GM19324 (cell line): ENCODE results near the gene GLIS2.
A peak's percentile ranks its signal among the peaks of the same experiment; 100 is the strongest.

ENCODE experiments used
- ATAC-seq: cut with Tn5 transposase; IDR thresholded peaks from one replicate; pipeline ENCODE4 v1.9.1; 2021; ENCODE audit warnings: mild to moderate bottlenecking, moderate library complexity; ENCODE audit not compliant: unreplicated experiment, low FRiP score

The GLIS2 gene

DNA sequence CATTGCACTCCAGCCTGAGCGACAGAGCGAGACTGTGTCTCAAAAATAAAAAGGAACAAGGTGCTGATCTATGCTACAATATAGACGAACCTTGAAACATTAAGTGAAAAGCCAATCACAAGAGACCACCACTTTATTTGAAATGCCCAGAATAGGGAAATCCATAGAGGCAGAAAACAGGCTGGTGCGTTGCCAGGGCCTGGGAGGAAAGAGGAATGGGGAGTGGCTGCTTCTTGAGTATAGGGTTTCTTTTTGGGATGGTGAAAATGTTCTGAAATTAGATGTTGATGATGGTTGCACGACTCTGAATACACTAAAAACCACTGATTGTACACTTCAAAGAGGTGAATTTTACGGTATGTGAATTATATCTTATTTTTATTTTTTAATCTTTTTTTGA is 20.3 kb upstream of the GLIS2 start:
- no peak for ATAC-seq

DNA sequence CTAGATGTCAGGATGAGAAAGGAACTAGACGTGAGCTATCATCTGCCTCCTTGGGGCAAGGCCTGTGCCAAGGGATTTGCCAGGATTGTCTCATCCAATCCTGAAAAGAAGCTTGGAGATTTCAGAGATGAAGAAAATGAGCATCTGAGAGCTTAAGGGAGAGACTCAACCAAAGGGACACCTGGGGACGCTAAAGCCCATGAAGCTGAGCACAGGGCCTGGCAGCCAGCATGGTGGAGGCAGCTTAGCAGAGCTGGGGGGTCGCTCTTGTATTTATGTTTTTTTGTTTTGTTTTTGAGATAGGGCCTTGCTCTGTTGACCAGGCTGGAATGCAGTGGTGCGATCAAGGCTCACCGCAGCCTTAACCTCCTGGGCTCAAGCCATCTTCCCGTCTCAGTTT is 18.4 kb upstream of the GLIS2 start:
- no peak for ATAC-seq

DNA sequence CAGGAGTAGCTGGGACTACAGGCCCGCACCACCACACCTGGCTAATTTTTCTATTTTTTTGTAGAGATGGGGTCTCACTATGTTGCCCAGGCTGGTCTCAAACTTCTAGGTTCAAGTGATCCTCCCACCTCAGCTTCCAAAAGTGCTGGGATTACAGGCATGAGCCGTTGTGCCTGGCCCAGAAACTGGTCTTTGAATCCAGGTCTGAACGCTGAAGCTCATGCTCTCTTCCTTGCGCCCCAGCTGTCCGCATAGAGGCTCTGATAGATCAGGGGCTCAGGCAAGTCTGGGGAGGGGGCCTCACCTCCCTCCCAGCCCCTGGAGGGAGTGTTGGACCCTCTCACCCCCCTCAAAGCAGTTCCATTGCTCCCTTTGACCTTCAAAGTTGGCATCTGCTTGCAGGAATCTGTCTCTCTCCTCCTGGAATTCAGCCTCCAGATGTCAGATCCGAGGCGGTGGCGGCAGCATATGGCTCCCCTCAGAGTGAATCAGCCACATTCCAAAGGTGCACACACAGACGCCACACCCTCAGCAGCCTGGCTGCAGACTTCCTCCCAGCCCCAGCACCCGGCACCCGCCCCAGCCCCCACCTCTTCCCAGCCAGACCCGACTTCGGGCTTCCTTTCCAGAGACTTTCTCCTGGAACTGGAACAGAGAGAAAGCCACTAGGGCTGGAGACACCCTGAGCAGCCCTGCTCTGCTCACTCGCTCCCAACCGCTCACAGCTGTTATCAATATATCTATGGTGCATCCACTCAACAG is 16.9 kb upstream of the GLIS2 start:
- no peak for ATAC-seq

DNA sequence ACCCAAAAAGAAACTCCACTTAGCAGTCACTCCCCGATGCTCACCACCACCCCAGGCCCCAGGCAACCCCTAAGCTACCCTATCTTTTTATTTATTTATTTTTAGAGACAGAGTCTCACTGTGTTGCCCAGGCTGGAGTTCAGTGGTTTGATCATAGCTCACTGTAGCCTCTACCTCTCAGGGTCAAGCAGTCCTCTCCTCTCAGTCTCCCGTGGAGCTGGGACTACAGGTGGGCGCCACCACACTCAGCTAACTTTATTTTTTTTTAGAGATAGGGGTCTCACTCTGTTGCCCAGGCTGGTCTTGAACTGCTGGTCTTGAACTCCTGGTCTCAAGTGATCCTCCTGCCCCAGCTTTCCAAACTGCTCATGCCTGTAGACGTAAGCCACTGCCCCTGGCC is 14.7 kb upstream of the GLIS2 start:
- ATAC-seq = no peak

DNA sequence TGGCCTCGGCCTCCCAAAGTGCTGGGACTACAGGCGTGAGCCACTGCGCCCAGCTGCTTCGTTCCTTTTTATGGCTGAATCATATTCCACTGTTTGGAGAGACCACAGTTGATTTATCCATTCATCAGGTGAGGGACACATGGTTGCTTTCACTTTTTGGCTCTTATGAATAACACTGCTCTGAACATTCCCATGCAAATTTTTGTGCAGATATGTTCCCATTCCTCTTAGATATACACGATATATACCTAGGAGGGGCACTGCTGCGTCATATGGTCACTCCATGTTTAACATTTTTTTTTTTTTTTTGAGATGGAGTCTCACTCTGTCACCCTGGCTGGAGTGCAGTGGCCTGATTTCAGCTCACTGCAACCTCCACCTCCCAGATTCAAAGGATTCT is 13.9 kb upstream of the GLIS2 start:
- ATAC-seq = no peak

DNA sequence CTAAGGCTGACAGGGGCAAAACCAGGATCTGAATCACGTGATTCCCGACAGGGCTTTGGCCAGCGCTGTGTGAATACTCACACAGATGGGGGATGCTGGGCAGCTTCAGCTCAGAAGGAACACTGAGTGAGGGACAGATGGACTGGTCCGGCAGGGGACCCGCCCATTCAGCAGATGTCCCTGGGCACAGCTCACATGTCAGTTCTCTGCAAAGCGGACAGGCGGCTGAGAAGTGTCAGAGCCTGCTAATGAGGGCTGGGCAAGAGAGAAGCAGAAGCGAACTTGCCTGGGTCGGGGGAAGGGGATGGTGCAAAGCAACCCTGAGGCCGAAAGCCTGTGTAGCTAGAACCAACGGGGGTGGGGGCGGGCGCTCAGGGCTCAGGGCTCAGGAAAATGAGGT is 11.9 kb upstream of the GLIS2 start:
- no peak for ATAC-seq

DNA sequence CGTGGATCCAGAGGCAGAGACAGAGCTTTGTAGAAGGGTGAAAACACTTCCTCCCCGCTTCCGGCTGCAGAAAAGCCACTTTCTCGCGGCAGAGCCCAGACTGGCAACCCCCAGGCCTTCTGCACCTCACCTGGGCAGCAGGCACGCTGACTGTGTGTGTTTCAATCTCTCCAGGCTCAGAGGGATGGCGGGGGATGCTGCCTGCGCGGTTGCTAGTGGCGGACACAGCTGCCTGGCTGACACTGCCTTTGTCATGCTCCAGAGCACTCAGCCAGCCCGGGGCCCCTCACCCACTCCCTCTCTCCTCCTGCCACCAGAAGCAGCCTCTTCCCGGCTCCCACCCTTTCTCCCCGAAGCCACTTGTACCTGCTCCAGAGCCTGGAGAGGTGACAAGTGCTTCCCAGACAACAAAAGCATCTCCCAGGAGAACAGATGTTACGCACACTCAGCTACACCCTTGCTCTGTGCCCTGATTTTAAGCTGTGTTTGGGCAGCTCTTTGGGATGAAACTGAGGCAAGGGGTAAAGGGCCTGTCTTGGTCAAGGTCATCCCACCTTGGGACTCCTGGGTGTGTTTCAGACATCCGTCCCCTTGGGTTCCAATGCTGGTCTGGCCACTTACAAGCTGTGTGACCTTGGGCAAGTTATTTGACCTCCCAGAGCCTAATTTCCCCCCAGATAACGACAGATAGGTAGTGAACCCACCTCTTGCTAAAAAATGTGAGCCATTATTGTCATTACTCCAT is 9.2 kb upstream of the GLIS2 start:
- ATAC-seq = no peak

DNA sequence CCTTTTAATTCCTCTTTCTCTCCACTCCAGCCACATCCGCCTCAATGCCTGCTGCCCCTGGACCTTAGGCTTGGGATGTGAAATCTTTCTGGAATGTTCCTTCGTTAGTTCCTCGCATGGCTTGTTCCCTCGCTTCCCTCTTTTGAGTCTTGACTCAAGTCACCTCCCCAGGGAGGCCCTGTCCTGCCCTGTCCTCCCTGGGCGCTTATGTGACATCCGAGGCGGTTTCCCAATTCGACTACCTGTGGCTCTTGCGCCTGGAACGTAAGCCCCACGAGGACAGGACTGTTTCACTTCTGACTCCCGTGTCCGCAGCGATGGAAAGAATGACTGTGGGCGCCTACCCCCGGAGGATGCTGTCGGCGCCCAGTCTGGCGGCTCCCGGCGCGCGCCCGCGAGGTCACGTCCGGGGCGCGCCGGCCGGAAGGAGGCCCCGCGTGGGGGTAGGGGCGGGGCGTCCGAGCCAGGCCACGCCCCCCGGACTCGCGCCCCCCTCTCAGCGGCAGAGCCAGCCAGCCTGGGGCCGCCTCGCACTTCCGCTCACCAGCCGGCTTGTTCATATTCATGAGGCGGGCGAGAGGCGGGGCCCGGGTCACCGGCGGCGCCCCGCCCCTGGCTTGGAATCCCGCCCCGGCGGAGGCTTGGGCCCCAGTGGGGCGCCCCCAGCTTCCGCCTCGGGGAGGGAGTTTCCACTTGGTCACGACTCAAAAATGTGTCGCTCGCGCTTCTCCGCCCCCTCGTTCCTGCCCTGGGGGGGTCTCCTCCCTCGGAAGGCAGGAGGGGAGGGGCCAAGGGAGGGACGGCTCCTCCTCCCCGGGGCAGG is 8.4 kb upstream of the GLIS2 start:
- ATAC-seq = peak; percentile 96

DNA sequence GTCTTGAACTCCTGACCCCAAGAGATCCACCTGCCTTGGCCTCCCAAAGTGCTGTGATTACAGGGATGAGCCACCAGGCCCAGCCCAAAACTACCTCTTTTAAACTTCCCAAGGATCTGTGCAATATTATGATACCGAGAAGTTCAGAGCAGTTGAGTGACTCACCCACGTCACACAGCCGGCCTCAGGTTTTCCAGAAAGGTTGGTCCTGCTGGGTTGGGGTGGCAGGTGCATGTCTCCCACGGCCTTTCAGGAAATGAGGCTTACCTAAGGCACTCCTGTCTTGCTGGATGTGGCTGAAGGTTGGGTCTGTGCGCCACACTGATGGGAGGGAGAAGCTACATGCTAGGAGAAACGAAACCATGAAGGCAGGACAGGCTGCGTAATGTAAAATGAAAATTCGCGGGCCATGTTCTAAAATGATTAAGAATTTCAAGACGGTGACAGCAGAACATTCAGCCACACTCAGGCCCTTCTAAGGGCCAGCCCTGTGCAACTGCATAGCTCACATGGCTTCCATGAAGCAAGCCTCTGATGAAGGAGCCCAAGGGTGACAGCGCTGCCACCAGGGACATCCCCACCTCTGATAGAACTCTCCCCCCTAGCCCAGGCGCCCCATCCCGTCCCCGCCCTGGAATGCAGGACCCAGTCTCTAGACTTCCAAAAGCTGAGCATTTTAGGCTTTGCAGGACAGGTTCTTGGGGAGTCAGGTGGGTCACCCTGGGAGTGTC is 6.6 kb upstream of the GLIS2 start:
- ATAC-seq = no peak

DNA sequence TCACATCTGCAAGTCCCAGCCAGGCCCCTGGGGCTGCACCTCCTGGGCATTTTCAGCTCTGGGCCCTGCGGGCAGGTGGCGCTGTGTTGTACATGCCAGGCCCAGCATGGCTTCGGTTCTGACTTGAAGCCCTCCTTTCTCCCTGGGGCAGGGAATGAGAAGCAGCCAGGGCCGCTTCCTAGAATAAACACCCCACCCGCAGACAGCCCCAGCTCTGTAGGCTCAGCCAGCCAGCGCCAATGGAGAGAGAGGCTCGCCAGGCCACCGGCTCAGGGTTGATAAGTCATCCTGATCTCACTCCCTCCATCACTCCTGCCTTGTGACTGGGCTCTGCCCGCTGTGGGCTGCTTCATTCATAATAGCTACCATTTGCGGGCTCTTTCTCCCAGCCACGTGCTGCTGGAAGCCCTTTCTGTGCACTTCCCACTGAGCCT is 6.0 kb upstream of the GLIS2 start:
- ATAC-seq = no peak

DNA sequence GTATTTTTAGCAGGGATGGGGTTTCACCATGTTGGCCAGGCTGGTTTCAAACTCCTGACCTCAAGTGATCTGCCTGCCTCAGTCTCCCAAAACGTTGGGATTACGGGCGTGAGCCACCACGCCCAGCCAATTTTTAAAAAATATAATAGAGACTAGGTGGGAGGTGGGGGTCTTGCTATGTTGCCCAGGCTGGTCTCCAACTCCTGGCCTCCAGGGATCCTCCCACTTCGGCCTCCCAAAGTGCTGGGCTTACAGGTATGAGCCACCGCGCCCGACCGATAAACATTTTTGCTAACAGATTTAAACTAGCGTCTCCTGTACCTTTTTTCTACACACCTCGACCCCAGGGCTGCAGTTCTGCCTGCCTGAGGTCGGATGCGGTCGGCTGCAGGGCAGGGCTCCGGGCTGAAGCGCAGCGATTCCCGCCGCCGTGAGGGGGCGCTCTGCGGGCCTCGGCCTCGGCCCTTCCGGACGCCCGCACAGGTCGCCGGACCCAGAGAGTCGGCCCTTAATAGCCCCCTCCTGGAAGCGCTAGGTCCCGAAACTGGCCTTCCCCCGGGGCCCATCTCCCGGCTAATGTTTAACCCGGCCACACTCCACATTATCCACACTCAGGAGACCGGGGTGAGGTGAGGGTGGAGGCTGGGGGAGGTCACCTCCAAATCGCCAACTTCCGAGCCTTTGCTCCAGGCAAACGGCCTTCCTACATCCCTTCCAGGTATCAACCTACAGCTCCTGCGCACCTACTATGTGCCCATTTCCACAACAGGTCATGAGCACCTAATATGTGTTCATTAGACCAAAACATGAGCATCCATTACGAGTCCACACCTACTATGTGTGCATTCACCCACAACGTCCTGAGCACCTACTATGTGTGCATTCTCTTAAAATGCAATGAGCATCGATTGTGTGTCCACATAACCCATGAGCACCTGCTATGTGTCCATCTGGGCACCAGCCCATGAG is 2.0 kb upstream of the GLIS2 start:
- ATAC-seq = no peak

DNA sequence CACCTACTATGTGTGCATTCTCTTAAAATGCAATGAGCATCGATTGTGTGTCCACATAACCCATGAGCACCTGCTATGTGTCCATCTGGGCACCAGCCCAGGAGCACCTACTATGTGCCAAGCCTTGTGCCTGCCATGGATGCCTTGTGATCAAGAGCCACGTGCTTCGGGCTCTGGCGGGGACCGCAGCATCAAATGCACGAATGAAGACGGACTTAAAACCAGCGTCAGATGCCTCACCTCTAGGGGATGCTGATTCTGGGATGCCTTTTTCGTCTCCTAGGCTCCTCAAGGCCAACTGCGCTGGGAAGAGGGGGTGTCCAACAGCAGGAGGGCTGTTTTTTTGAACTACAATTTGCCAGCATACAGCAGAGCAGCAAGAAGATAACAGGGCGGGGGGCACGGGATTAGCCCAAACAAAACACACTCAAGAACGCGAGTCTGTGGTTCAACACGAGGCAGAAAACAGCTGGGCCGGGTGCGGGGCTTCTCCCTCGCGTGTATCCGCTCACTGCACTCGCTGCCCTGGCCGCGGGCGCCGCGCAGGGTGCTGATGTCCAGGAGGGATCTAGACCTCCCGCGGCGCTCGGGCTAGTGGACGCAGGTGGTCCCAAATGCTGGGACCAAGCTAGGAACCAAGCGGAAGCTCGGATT is 1.2 kb upstream of the GLIS2 start:
- no peak for ATAC-seq

DNA sequence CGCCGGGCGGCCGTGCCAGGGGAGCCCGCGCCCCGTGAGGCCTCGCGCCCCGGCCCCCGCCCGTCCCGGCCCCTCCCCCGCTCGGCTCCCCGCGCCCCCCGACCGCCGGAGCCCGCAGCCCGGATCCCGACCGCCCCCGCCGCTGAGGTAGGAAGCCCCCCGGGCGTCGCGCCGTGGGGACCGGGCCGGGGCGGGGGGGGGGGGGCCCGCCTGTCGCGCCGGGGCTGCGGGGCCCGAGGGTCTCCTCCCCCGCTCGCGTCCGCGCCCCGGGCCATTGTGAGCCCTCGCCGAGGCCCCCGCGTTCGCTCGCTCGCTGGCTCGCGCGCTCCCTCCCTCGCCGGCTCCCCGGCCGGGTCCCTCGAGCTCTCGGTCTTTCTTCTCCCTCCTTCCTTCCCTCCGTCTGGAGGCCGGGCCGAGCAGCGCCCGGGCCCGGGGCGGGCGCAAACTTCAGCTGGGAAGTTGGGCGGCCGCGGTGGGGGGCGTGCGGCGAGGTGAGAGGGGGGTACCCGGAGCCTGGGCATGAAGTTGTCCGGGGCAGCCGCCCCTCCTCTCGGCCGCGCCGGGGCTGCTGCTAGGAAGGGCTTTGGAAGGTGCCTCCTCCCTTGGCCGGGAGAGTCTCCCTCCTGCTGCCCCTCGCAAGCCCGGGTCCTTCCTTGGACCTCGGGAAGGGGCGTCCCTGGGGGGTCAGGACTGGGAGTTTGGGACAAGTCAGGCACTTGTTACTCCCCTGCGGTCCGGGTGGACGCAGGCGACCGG is 419 bp downstream of the GLIS2 start:
- no peak for ATAC-seq

DNA sequence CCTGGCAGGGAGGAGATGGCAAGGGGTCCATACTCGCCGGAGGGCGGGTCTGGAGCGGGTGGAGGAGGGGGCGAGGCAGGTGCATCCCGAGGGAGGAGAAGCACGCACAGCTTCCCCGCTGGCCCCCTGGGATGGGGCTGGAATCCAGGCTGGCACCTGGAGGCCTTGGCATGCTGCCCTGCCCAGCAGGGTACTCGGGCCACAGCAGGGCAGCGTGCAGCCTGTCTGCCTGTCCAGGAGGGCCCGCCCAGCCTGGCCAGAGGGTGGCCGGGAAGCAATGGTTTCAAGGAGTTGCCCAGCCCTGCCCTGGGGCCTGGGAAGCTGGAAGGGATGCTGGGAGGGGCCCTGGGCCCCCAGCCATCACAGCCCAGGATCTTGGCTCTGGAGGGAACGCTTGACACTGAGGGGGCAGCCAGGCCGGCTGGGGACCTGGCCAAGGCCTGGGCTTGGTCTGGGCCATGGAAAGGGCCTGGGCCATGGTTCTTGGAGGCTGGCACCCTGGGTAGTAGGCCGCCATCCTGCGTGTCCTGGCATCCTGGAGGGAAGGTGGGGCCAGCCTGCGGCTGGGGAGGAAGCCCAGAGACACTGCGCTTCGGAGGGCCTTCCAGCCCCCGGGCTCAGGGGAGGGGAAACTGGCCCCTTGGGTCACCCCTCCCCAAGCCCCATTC is 1.1 kb downstream of the GLIS2 start:
- ATAC-seq = no peak

DNA sequence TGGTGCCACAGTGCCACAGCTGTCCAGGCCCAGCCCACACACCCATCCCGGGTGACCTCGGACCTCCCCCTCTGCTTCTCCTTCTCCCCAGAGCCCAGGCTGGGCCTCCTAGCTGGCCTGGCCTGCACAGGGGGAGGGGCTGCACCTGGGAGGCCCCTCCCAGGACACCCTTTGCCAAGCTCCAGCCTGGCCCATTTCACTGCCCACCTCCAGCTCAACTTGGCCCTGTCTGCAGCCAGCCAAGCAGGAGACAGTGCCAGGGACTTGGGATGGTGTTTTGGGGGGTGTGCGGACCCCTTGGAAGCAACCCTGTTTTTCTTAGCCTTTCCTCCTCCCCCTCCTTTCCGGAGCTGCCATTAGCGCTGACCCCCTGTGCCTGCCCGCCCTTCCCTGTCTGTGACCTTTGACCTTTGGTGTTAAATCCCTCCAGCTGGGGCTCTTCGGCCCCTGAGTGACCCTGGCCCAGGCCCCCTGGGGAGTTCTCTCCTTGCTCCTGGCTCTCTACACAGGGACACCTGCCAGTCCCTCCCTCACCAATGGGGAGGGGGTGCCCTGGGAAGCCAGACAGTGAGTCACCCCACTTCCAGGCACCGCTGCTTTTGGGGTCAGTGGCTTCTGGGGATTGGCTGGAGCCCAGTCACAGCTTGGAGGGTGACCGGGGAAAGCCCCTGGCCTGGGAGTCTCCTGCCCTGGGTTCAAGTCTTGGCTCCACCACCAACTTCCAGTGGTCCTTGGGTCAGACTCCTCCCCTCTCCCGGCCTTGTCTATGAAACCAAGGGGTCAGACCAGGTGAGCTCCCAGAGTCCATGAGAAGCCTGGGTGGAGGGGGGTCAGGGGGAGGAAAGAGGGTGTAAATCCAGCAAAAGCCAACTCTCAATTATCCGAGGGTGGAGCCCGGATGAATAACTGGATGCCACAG is 1.9 kb downstream of the GLIS2 start:
- ATAC-seq = no peak

DNA sequence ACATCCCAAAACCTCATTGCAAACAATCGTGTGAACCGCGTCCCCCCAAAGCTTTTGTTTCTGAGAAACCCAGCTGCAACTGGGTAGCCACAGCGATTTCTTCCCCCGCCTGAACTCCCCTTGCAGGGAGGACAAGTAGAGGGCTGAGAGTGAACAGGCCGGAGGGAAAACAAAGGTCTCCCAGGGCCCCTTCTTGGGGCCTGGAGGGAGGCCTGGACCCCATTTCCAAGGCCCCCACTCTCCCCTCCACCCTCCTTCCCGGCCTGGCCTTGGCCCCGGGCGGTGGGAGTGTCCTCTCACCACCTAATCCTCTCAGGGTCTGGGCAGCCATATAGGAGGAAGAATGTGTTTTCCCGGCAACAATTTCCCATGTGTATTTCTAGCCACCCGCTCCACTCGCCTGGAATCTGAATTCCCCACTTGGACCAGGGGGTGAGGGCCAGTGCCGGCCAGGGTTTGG is 2.6 kb downstream of the GLIS2 start:
- ATAC-seq = no peak

DNA sequence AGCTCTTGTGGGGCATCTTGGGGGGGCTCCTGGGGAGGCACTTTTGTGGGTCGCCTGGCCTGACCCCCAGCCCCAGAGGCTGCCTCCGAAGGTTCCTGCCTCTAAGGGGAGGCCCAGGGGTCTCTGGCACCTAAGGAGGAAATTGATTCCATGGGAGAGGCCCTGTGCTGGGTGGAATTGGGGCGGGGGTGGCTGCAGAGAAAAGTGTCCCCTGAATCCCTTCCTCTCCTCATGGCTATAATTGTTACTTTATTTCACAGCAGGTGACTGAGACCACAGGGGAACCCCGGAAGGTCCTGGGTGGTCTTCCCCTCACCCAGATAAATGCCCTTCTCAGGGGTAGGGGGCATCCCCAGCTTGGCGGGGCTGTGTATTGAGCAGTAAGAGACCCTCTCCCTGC is 3.1 kb downstream of the GLIS2 start:
- ATAC-seq = no peak
